K562 (cell line): ENCODE results near the gene NDUFB10. TPM values are rescaled to one million over a fixed set of nuclear protein-coding genes. Genes with fewer than 3 reads are reported as not detected.

Source experiments
- ATAC-seq: fragments of 200-7000 bp; cut with Tn5 transposase; 3 replicates; pipeline ENCODE4 v1.9.1; 2020; ENCODE audit warnings: moderate library complexity
- BruUV-seq: library from RNA; stranded (reverse); fragments of 400-500 nt; replicated peaks from 2 replicates; lab custom pipeline; 2021; lab: Mats Ljungman, UMichigan
- CTCF ChIA-PET: fragments of 300-600 bp; formaldehyde crosslinking; extraction: SDS; loops from one replicate; lab custom pipeline; 2021; ENCODE audit warnings: low intra/inter-chr PET ratio; lab: Yijun Ruan, JAX
- POLR2A ChIA-PET: fragments of 300-600, 350-650 bp; sonication (Branson Sonifier 250); formaldehyde crosslinking; extraction: SDS; loops from one replicate; lab custom pipeline; 2021; ENCODE audit warnings: antibody characterized with exemption, inconsistent platforms; lab: Yijun Ruan, JAX
- DNase-seq, 4 experiments: peaks; one replicate each; pipeline versions ENCODE4 v3.0.0 to v3.0.0-alpha.2; 2011 to 2018; ENCODE audit warnings: low spot score in 3 of 4, mixed read lengths in 3 of 4; ENCODE audit errors: extremely low read depth in 1 of 4
- FAIRE-seq: peaks from 2 replicates; lab custom pipeline; 2011; peaks lifted over from hg19 to GRCh38; lab: Jason Lieb, UNC
- H2AFZ ChIP-seq: 2 replicates; pipeline ENCODE4 v1.6.0; 2011; ENCODE audit warnings: low read depth, low read length, control low read depth, inconsistent platforms
- H3K27ac ChIP-seq: fragments of 200-600 bp; 3 replicates; pipeline ENCODE4 v1.8.0; 2011; ENCODE audit warnings: low read depth, mild to moderate bottlenecking, control low read depth, inconsistent platforms, low read length, moderate library complexity, mixed read lengths; ENCODE audit errors: extremely low read depth
- H3K27me3 ChIP-seq, 2 experiments: fragments of 300-600 bp in 1 of 2; 2 replicates in 1 of 2; 3 replicates in 1 of 2; pipeline versions ENCODE4 v1.6.0 to v1.8.0; 2011; ENCODE audit warnings: inconsistent platforms in 2 of 2, low read length in 2 of 2, mild to moderate bottlenecking in 1 of 2, mixed read lengths in 1 of 2, moderate library complexity in 1 of 2; ENCODE audit not compliant: control insufficient read depth in 2 of 2, insufficient read depth in 2 of 2
- H3K36me3 ChIP-seq: fragments of 300-600 bp; 3 replicates; pipeline ENCODE4 v1.8.0; 2011; ENCODE audit warnings: mild to moderate bottlenecking, low read length, inconsistent platforms; ENCODE audit not compliant: control insufficient read depth, insufficient read depth
- H3K4me1 ChIP-seq, 2 experiments: fragments of 200-600 bp in 1 of 2; replicated peaks in 1 of 2; 2 replicates in 1 of 2; 3 replicates in 1 of 2; pipeline versions ENCODE4 v1.5.1 to v1.8.0; 2011; ENCODE audit warnings: inconsistent platforms in 2 of 2, low read length in 2 of 2, mild to moderate bottlenecking in 1 of 2, mixed read lengths in 1 of 2, moderate library complexity in 1 of 2; ENCODE audit not compliant: control insufficient read depth in 2 of 2, insufficient read depth in 2 of 2
- H3K4me2 ChIP-seq: 2 replicates; pipeline ENCODE4 v1.6.1; 2011; ENCODE audit warnings: low read length, control low read depth, inconsistent platforms, mixed read lengths; ENCODE audit not compliant: insufficient read depth
- H3K4me3 ChIP-seq: fragments of 200-600 bp; sonication (generic), shearing (Covaris generic); 2 replicates; pipeline ENCODE4 v1.5.1; 2016; ENCODE audit warnings: control low read depth, inconsistent platforms
- H3K79me2 ChIP-seq: fragments of 200-600 bp; 3 replicates; pipeline ENCODE4 v1.8.0; 2011; ENCODE audit warnings: low read length, inconsistent platforms; ENCODE audit not compliant: control insufficient read depth, insufficient read depth
- H3K9ac ChIP-seq, 2 experiments: 2 replicates each; pipeline versions ENCODE4 v1.6.0 to v1.6.1; 2011; ENCODE audit warnings: low read depth in 2 of 2, low read length in 2 of 2, control low read depth in 1 of 2, inconsistent platforms in 1 of 2, mild to moderate bottlenecking in 1 of 2, mixed read lengths in 1 of 2; ENCODE audit not compliant: insufficient read depth in 1 of 2
- H3K9me1 ChIP-seq: one replicate; pipeline ENCODE4 v1.6.0; 2011; ENCODE audit warnings: inconsistent platforms, mild to moderate bottlenecking, low read length, moderate library complexity; ENCODE audit not compliant: control insufficient read depth, insufficient read depth
- H3K9me3 ChIP-seq: replicated peaks from 2 replicates; pipeline ENCODE4 v1.5.1; 2011; ENCODE audit warnings: low read depth, low read length, inconsistent platforms; ENCODE audit not compliant: control insufficient read depth, insufficient read depth
- H4K20me1 ChIP-seq: replicated peaks from 2 replicates; pipeline ENCODE4 v1.6.1; 2011; ENCODE audit warnings: low read length, inconsistent platforms, mixed read lengths; ENCODE audit not compliant: control insufficient read depth, insufficient read depth
- MAX ChIP-seq: sonication (generic); formaldehyde crosslinking; IDR thresholded peaks from 2 replicates; pipeline ENCODE4 v1.9.0; 2022; ENCODE audit warnings: mild to moderate bottlenecking, missing genetic modification reagents
- NELFE ChIP-seq: IDR thresholded peaks from 2 replicates; pipeline ENCODE4 v1.6.1; 2011; ENCODE audit warnings: mild to moderate bottlenecking; ENCODE audit not compliant: insufficient read depth, insufficient read length
- USF1 ChIP-seq: sonication (generic); formaldehyde crosslinking; IDR thresholded peaks from 2 replicates; pipeline ENCODE4 v1.9.0; 2022; ENCODE audit warnings: mild to moderate bottlenecking, missing genetic modification reagents
- ZNF143 ChIP-seq: sonication (generic); formaldehyde crosslinking; IDR thresholded peaks from 2 replicates; pipeline ENCODE4 v1.9.0; 2022; ENCODE audit warnings: mild to moderate bottlenecking, missing genetic modification reagents
- WGBS: fragments of 100-300 bp; shearing (Covaris generic); methylation state at CpG from one replicate; pipeline ENCODE4 v1.1.6; 2016; ENCODE audit warnings: low coverage, mixed read lengths; ENCODE audit not compliant: insufficient coverage; ENCODE audit errors: missing lambda C conversion rate; 5-methylcytosine and 5-hydroxymethylcytosine counted together
- in situ Hi-C: fragments of 300-500 bp; cut with MboI; formaldehyde crosslinking; loops from 4 replicates; pipeline ENCODE4 v1.15.0; 2018; ENCODE audit warnings: inconsistent platforms, mixed read lengths
- intact Hi-C: fragments of 100-400 bp; cut with micrococcal nuclease; formaldehyde crosslinking; loops from 2 replicates; pipeline ENCODE4 v1.14.2; 2022
- polyA plus RNA-seq, 8 experiments: library from polyadenylated mRNA; depleted of rRNA in 4 of 8; stranded (reverse) in 5 of 8; unstranded in 3 of 8; fragments of >200 nt; fragmentation: Nextera tagmentation in 2 of 8; fragmentation: Illumina TruSeq in 1 of 8; extraction: Ambion mirVana in 2 of 8; extraction: Trizol in 1 of 8; gene quantifications; 2 replicates each; pipeline versions ENCODE4 v1.2.1 to v1.2.3, GENCODE V29; 2011 to 2014; ENCODE audit warnings: inconsistent platforms in 1 of 8, missing spikeins in 1 of 8
- total RNA-seq, 7 experiments: library from RNA; depleted of rRNA in 6 of 7; stranded (reverse); fragments of >200 nt in 6 of 7; fragmentation: Illumina TruSeq in 2 of 7; extraction: Trizol in 2 of 7; gene quantifications; 2 replicates each; pipeline versions ENCODE4 v1.2.1 to v1.2.3, GENCODE V29; 2011 to 2021; ENCODE audit warnings: low replicate concordance in 1 of 7

The NDUFB10 gene
- total and polyA plus RNA-seq, 9 of the 15 experiments (the other 6 are each of a cell fraction or from before 2014, with no cell fraction given), result 69.3 to 527 (median 161) TPM

- Histone ChIP-seq H2AFZ (no peak overlapping the region), H3K4me3 (no peak overlapping the region), H4K20me1 (0 out of 2 replicates have a peak, but pooled peaks cover 1% of the 10 kb centered on the region), H3K4me2 (no peak overlapping the region), H3K27ac (no peak overlapping the region), H3K27me3 (peaks cover 19 to 65% of the 10 kb centered on the region in 2 experiments)
- BruUV-seq, result no TSS peak
- intact Hi-C loops, result no loop called here
- ATAC-seq, result peak; percentile 30
- WGBS, result 33% methylated on average over 17 of the region's 18 CpGs
- POLR2A ChIA-PET, result no interaction called here
- TF ChIP-seq NELFE, result no peak
- 0 out of 2 replicates have a peak, but pooled peaks have one; percentile 34 for TF ChIP-seq MAX (CRISPR knock-in tag)
- TF ChIP-seq USF1 (CRISPR knock-in tag), result 0 out of 2 replicates have a peak, but pooled peaks have one; percentile 24
- TF ChIP-seq ZNF143, result 0 out of 2 replicates have a peak, but pooled peaks have one; percentile 24
- TF ChIP-seq, all 486 proteins: peak for 3
- Histone ChIP-seq H3K9me3 (no peaks in the 10 kb centered on the region), H3K4me1 (peaks cover 0 to 60% of the 10 kb centered on the region in 2 experiments; a peak in 2 of 5 replicates), H3K9me1 (no peaks in the 10 kb centered on the region), H3K9ac (peak overlapping the region in 1 of 2 experiments; percentile 65; a peak in 2 of 4 replicates), H3K36me3 (no peaks in the 10 kb centered on the region), H3K79me2 (no peaks in the 10 kb centered on the region)
- FAIRE-seq (no peak), DNase-seq (peak in 2 of 4 experiments; percentile 50 to 58)
- in situ Hi-C loops, result no loop called here
- CTCF ChIA-PET, result no interaction called here
Observed at GRCh38 chr16:1909561-1910231, 49.6 kb upstream of the NDUFB10 start.
